K562 (cell line): ENCODE measurements around the gene KCNC4. TPM values are rescaled to one million over a fixed set of nuclear protein-coding genes. Genes with fewer than 3 reads are reported as not detected.

Experiments used
- CTBP1 ChIP-seq: fragments of 450-650 bp; IDR thresholded peaks from 2 replicates; pipeline ENCODE4 v1.6.1; 2016; ENCODE audit warnings: borderline replicate concordance
- EGR1 ChIP-seq: fragments of 450-650 bp; conservative IDR thresholded peaks from 2 replicates; pipeline ENCODE4 v1.6.1; 2017; ENCODE audit warnings: mild to moderate bottlenecking
- KDM2B ChIP-seq: fragments of 250-450 bp; sonication (Bioruptor Pico); IDR thresholded peaks from 2 replicates; pipeline ENCODE4 v1.8.0; 2021; ENCODE audit warnings: mild to moderate bottlenecking, moderate library complexity
- SAFB2 ChIP-seq: fragments of 200-400 bp; formaldehyde crosslinking; IDR thresholded peaks from 2 replicates; pipeline ENCODE4 v1.6.1; 2018; ENCODE audit warnings: borderline replicate concordance, low read length, low read depth, moderate library complexity; ENCODE audit not compliant: severe bottlenecking
- SIN3A ChIP-seq, 2 experiments: fragments of 150-350 bp in 1 of 2; IDR thresholded peaks; 2 replicates each; pipeline ENCODE4 v1.6.1; 2011 to 2016; ENCODE audit warnings: borderline replicate concordance in 2 of 2, low read depth in 2 of 2, low read length in 2 of 2, mild to moderate bottlenecking in 2 of 2, moderate library complexity in 2 of 2; ENCODE audit not compliant: control insufficient read depth in 1 of 2
- TGIF2 ChIP-seq: sonication (generic); formaldehyde crosslinking; IDR thresholded peaks from 2 replicates; pipeline ENCODE4 v1.8.1; 2022; ENCODE audit warnings: mild to moderate bottlenecking, missing genetic modification reagents, moderate library complexity
- U2AF2 ChIP-seq: fragments of 200-400 bp; formaldehyde crosslinking; optimal IDR thresholded peaks from 2 replicates; pipeline ENCODE3; 2017; ENCODE audit warnings: low read depth, mild to moderate bottlenecking, low read length
- ZBTB1 ChIP-seq: sonication (generic); formaldehyde crosslinking; IDR thresholded peaks from 2 replicates; pipeline ENCODE4 v1.8.1; 2023; ENCODE audit warnings: missing genetic modification reagents, low read depth, mild to moderate bottlenecking, borderline replicate concordance
- ZKSCAN1 ChIP-seq: fragments of 150-350 bp; IDR thresholded peaks from 2 replicates; pipeline ENCODE4 v1.6.1; 2016; ENCODE audit warnings: low read depth, low read length
- ZNF197 ChIP-seq: fragments of 200-800 bp; sonication (Bioruptor generic); IDR thresholded peaks from 2 replicates; pipeline ENCODE4 v1.6.1; 2016; ENCODE audit warnings: low read depth, missing genetic modification characterization, missing compliant biosample characterization
- polyA plus RNA-seq, 8 experiments: library from polyadenylated mRNA; depleted of rRNA in 4 of 8; stranded (reverse) in 5 of 8; unstranded in 3 of 8; fragments of >200 nt; fragmentation: Nextera tagmentation in 2 of 8; fragmentation: Illumina TruSeq in 1 of 8; extraction: Ambion mirVana in 2 of 8; extraction: Trizol in 1 of 8; gene quantifications; 2 replicates each; pipeline versions ENCODE4 v1.2.1 to v1.2.3, GENCODE V29; 2011 to 2014; ENCODE audit warnings: inconsistent platforms in 1 of 8, missing spikeins in 1 of 8
- total RNA-seq, 7 experiments: library from RNA; depleted of rRNA in 6 of 7; stranded (reverse); fragments of >200 nt in 6 of 7; fragmentation: Illumina TruSeq in 2 of 7; extraction: Trizol in 2 of 7; gene quantifications; 2 replicates each; pipeline versions ENCODE4 v1.2.1 to v1.2.3, GENCODE V29; 2011 to 2021; ENCODE audit warnings: low replicate concordance in 1 of 7
- TF ChIP-seq, protein P1 (sequence below): conservative IDR thresholded peaks from 2 replicates; pipeline ENCODE4 v1.6.1; 2011; ENCODE audit warnings: low read depth, mild to moderate bottlenecking, low read length; ENCODE audit not compliant: control insufficient read depth
- TF ChIP-seq, protein P2 (sequence below): fragments of 450-650 bp; formaldehyde crosslinking; IDR thresholded peaks from 2 replicates; pipeline ENCODE4 v1.4.0; 2020; ENCODE audit warnings: mild to moderate bottlenecking
- TF ChIP-seq, protein P3 (sequence below): sonication (generic); formaldehyde crosslinking; IDR thresholded peaks from 2 replicates; pipeline ENCODE4 v1.8.1; 2023; ENCODE audit warnings: mild to moderate bottlenecking, missing genetic modification reagents
- TF ChIP-seq, protein P4 (sequence below): fragments of 450-650 bp; IDR thresholded peaks from 2 replicates; pipeline ENCODE4 v1.6.1; 2017; ENCODE audit warnings: antibody characterized with exemption, mild to moderate bottlenecking
- TF ChIP-seq, protein P5 (sequence below): fragments of 450-650 bp; formaldehyde crosslinking; IDR thresholded peaks from 2 replicates; pipeline ENCODE4 v1.4.0; 2020; ENCODE audit warnings: mild to moderate bottlenecking, moderate library complexity

Gene KCNC4
- total and polyA plus RNA-seq, 9 of the 15 experiments (the other 6 are each of a cell fraction or from before 2014, with no cell fraction given): 0.07 to 1.8 (median 0.73) TPM

DNA sequence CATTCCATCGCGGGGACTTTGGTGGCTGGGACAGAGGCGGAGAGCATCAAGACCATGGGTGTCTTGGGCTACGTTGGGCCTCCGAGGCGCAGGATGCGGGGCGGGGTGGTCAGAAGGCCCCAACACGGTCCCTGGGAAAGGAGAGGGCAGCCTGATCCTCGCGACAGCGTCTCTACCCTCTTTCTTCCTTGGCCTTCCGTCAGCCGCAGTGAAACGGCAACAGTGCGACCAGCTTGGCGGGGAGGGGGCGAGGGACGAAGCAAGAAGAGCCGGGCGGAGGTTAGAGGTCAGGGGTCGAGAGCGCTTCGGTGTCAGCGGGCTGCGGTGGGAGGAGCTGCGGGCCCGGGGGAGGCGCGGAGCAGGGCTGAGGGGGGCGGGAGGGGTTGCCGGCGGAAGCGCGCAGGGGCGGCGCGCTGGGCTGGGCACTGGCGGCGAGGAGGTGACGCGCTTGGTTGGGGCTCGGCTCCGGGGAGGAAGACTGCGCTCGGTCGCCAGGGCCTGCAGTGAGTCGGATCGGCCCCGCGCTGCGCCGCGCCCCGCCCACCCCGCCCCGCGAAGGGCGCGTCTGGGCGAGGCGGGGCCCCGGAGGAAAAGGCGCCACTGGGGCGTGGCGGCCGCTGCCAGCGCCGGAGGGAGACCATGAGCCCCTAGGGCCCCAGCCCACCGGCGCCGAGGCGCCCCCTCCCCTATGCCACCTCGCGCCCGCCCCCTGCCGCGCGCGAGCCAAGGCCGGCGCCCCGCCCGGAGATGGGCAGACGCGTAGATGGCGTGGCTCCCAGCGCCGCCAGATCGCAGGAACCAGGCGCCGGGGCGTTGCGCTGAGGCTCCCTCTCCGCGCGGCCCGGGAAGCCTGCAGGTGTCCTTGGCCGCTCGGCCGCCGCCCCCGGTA lies at the start of gene KCNC4 (continued):
- TF ChIP-seq ZNF197 (CRISPR knock-in tag): no peak
- TF ChIP-seq EGR1: 0 out of 2 replicates have a peak, but pooled peaks have one; percentile 28
- TF ChIP-seq, protein P1, sequence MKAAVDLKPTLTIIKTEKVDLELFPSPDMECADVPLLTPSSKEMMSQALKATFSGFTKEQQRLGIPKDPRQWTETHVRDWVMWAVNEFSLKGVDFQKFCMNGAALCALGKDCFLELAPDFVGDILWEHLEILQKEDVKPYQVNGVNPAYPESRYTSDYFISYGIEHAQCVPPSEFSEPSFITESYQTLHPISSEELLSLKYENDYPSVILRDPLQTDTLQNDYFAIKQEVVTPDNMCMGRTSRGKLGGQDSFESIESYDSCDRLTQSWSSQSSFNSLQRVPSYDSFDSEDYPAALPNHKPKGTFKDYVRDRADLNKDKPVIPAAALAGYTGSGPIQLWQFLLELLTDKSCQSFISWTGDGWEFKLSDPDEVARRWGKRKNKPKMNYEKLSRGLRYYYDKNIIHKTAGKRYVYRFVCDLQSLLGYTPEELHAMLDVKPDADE: peak; percentile 21
- TF ChIP-seq, protein P2, sequence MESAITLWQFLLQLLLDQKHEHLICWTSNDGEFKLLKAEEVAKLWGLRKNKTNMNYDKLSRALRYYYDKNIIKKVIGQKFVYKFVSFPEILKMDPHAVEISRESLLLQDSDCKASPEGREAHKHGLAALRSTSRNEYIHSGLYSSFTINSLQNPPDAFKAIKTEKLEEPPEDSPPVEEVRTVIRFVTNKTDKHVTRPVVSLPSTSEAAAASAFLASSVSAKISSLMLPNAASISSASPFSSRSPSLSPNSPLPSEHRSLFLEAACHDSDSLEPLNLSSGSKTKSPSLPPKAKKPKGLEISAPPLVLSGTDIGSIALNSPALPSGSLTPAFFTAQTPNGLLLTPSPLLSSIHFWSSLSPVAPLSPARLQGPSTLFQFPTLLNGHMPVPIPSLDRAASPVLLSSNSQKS: no peak
- no peak for TF ChIP-seq ZBTB1 (CRISPR knock-in tag)
- no peak for TF ChIP-seq SAFB2
- no peak; a peak in 1 of 4 replicates for TF ChIP-seq SIN3A (IDR thresholded peaks at IDR 0.05; ENCODE audit: borderline replicate concordance in 2 of 2, control insufficient read depth in 1 of 2, low read depth in 2 of 2, low read length in 2 of 2)
- peak; percentile 76 for TF ChIP-seq CTBP1
- TF ChIP-seq ZKSCAN1: no peak
- peak; percentile 17; the same call in 1 of the 2 replicates for TF ChIP-seq KDM2B (CRISPR knock-in tag)
- no peak for TF ChIP-seq U2AF2
- TF ChIP-seq, protein P3, sequence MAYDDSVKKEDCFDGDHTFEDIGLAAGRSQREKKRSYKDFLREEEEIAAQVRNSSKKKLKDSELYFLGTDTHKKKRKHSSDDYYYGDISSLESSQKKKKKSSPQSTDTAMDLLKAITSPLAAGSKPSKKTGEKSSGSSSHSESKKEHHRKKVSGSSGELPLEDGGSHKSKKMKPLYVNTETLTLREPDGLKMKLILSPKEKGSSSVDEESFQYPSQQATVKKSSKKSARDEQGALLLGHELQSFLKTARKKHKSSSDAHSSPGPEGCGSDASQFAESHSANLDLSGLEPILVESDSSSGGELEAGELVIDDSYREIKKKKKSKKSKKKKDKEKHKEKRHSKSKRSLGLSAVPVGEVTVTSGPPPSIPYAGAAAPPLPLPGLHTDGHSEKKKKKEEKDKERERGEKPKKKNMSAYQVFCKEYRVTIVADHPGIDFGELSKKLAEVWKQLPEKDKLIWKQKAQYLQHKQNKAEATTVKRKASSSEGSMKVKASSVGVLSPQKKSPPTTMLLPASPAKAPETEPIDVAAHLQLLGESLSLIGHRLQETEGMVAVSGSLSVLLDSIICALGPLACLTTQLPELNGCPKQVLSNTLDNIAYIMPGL (CRISPR knock-in tag): no peak
- TF ChIP-seq, protein P4, sequence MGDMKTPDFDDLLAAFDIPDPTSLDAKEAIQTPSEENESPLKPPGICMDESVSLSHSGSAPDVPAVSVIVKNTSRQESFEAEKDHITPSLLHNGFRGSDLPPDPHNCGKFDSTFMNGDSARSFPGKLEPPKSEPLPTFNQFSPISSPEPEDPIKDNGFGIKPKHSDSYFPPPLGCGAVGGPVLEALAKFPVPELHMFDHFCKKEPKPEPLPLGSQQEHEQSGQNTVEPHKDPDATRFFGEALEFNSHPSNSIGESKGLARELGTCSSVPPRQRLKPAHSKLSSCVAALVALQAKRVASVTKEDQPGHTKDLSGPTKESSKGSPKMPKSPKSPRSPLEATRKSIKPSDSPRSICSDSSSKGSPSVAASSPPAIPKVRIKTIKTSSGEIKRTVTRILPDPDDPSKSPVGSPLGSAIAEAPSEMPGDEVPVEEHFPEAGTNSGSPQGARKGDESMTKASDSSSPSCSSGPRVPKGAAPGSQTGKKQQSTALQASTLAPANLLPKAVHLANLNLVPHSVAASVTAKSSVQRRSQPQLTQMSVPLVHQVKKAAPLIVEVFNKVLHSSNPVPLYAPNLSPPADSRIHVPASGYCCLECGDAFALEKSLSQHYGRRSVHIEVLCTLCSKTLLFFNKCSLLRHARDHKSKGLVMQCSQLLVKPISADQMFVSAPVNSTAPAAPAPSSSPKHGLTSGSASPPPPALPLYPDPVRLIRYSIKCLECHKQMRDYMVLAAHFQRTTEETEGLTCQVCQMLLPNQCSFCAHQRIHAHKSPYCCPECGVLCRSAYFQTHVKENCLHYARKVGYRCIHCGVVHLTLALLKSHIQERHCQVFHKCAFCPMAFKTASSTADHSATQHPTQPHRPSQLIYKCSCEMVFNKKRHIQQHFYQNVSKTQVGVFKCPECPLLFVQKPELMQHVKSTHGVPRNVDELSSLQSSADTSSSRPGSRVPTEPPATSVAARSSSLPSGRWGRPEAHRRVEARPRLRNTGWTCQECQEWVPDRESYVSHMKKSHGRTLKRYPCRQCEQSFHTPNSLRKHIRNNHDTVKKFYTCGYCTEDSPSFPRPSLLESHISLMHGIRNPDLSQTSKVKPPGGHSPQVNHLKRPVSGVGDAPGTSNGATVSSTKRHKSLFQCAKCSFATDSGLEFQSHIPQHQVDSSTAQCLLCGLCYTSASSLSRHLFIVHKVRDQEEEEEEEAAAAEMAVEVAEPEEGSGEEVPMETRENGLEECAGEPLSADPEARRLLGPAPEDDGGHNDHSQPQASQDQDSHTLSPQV: no peak
- no peak for TF ChIP-seq TGIF2 (CRISPR knock-in tag)
- TF ChIP-seq, protein P5, sequence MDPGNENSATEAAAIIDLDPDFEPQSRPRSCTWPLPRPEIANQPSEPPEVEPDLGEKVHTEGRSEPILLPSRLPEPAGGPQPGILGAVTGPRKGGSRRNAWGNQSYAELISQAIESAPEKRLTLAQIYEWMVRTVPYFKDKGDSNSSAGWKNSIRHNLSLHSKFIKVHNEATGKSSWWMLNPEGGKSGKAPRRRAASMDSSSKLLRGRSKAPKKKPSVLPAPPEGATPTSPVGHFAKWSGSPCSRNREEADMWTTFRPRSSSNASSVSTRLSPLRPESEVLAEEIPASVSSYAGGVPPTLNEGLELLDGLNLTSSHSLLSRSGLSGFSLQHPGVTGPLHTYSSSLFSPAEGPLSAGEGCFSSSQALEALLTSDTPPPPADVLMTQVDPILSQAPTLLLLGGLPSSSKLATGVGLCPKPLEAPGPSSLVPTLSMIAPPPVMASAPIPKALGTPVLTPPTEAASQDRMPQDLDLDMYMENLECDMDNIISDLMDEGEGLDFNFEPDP (CRISPR knock-in tag): no peak
